ENCODE measurements around the gene SYCP2L. TPM values are rescaled to one million over a fixed set of nuclear protein-coding genes. Genes with fewer than 3 reads are reported as not detected.

The SYCP2L gene
- polyA plus RNA-seq, 1 donor (not counting 4 experiments of a cell fraction or from before 2014, with no cell fraction given), result 1.3 TPM

- H3K9me1 ChIP-seq (ENCODE audit: control insufficient read depth, extremely low read depth, insufficient read depth, low read length), result no peaks in the 10 kb centered on the region
- DNase-seq (ENCODE audit: low read depth, low spot score) (no peak), FAIRE-seq (no peak)
- no peaks in the 10 kb centered on the region for H4K20me1 ChIP-seq (ENCODE audit: control insufficient read depth, extremely low read depth, insufficient read depth, low read length)
- dilution Hi-C loops (cut with MboI; ENCODE audit: extremely low pct_ligation_motif_present, low sequenced_read_pairs), result loop anchor here (25.0 kb wide), 1 partner anchor 99 kb away; no protein-coding TSS in a partner anchor
- TF ChIP-seq EZH2 (IDR thresholded peaks at IDR 0.05; ENCODE audit: low read length) (no peak), CTCF (optimal IDR thresholded peaks at IDR 0.05 in 1 of 3, IDR thresholded peaks at IDR 0.05 in 1 of 3, conservative IDR thresholded peaks at IDR 0.05 in 1 of 3; ENCODE audit: extremely low read depth in 1 of 3, insufficient read depth in 2 of 3, low read length in 3 of 3) (no peak)
- no peak overlapping the region for H2AFZ ChIP-seq (ENCODE audit: control insufficient read depth, low read length)
- H3K27me3 ChIP-seq (ENCODE audit: control insufficient read depth, extremely low read depth, insufficient read depth, low read length), result no peaks in the 10 kb centered on the region
- no peak overlapping the region for H3K9ac ChIP-seq (ENCODE audit: control insufficient read depth, extremely low read depth, insufficient read depth, low read length)
- H3K36me3 ChIP-seq (ENCODE audit: control insufficient read depth in 2 of 2, extremely low read depth in 1 of 2, insufficient read depth in 2 of 2, low read length in 2 of 2), result no peaks in the 10 kb centered on the region
- no peaks in the 10 kb centered on the region for H3K9me3 ChIP-seq (ENCODE audit: control insufficient read depth, low read depth, low read length)
- H3K27ac ChIP-seq (ENCODE audit: control insufficient read depth, insufficient read depth, low read length), result no peak overlapping the region
- no peaks in the 10 kb centered on the region for H3K79me2 ChIP-seq (ENCODE audit: control insufficient read depth, insufficient read depth, low read length)
- H3K4me1 ChIP-seq (ENCODE audit: control insufficient read depth, extremely low read depth, insufficient read depth, low read length), result peaks cover 5% of the 10 kb centered on the region
- no peak overlapping the region for H3K4me2 ChIP-seq (ENCODE audit: control insufficient read depth, extremely low read depth, insufficient read depth, low read depth, low read length)
- no peak overlapping the region for H3K4me3 ChIP-seq (ENCODE audit: control insufficient read depth in 2 of 3, extremely low read depth in 1 of 3, insufficient read depth in 2 of 3, low read depth in 1 of 3, low read length in 3 of 3)
Observed at GRCh38 chr6:10963113-10963512, 76.3 kb downstream of the SYCP2L start.

- FAIRE-seq (no peak), DNase-seq (ENCODE audit: low read depth, low spot score) (no peak)
- Histone ChIP-seq H4K20me1 (ENCODE audit: control insufficient read depth, extremely low read depth, insufficient read depth, low read length) (no peaks in the 10 kb centered on the region), H3K36me3 (ENCODE audit: control insufficient read depth in 2 of 2, extremely low read depth in 1 of 2, insufficient read depth in 2 of 2, low read length in 2 of 2) (no peaks in the 10 kb centered on the region), H3K4me2 (ENCODE audit: control insufficient read depth, extremely low read depth, insufficient read depth, low read depth, low read length) (no peak overlapping the region), H3K4me3 (ENCODE audit: control insufficient read depth in 2 of 3, extremely low read depth in 1 of 3, insufficient read depth in 2 of 3, low read depth in 1 of 3, low read length in 3 of 3) (no peak overlapping the region), H3K9me1 (ENCODE audit: control insufficient read depth, extremely low read depth, insufficient read depth, low read length) (no peaks in the 10 kb centered on the region), H3K79me2 (ENCODE audit: control insufficient read depth, insufficient read depth, low read length) (no peaks in the 10 kb centered on the region), H3K27ac (ENCODE audit: control insufficient read depth, insufficient read depth, low read length) (no peak overlapping the region), H3K9me3 (ENCODE audit: control insufficient read depth, low read depth, low read length) (no peaks in the 10 kb centered on the region), H2AFZ (ENCODE audit: control insufficient read depth, low read length) (no peak overlapping the region), H3K9ac (ENCODE audit: control insufficient read depth, extremely low read depth, insufficient read depth, low read length) (no peak overlapping the region), H3K4me1 (ENCODE audit: control insufficient read depth, extremely low read depth, insufficient read depth, low read length) (peaks cover 5% of the 10 kb centered on the region), H3K27me3 (ENCODE audit: control insufficient read depth, extremely low read depth, insufficient read depth, low read length) (no peaks in the 10 kb centered on the region)
- dilution Hi-C loops (cut with MboI; ENCODE audit: extremely low pct_ligation_motif_present, low sequenced_read_pairs), result loop anchor here (25.0 kb wide), 1 partner anchor 98 kb away; no protein-coding TSS in a partner anchor
- TF ChIP-seq EZH2 (IDR thresholded peaks at IDR 0.05; ENCODE audit: low read length) (no peak), CTCF (optimal IDR thresholded peaks at IDR 0.05 in 1 of 3, IDR thresholded peaks at IDR 0.05 in 1 of 3, conservative IDR thresholded peaks at IDR 0.05 in 1 of 3; ENCODE audit: extremely low read depth in 1 of 3, insufficient read depth in 2 of 3, low read length in 3 of 3) (no peak)
Observed at GRCh38 chr6:10964684-10965083, 77.8 kb downstream of the SYCP2L start.

Data from keratinocyte (primary cell).